ENCODE data around the gene ZCCHC17. TPM values are rescaled to one million over a fixed set of nuclear protein-coding genes. Genes with fewer than 3 reads are reported as not detected.

Gene ZCCHC17
- total RNA-seq, 1 experiment from 2014 or later: 48.8 TPM

GRCh38 chr1:31413405-31414001, 116.7 kb downstream of the ZCCHC17 start:
- BruUV-seq (replicated peaks): no TSS peak
- H3K9me3 ChIP-seq (ENCODE audit: low read depth, low read length, poor library complexity, severe bottlenecking): no peaks in the 10 kb centered on the region
- no peaks in the 10 kb centered on the region for H3K36me3 ChIP-seq (ENCODE audit: insufficient read depth, low read length, poor library complexity, severe bottlenecking)
- TF ChIP-seq EZH2 (IDR thresholded peaks at IDR 0.05; ENCODE audit: borderline replicate concordance, low read depth, low read length, poor library complexity, severe bottlenecking) (peak; percentile 75), CTCF (conservative IDR thresholded peaks at IDR 0.05; ENCODE audit: low read depth, low read length) (no peak)
- peak overlapping the region; percentile 48 for H3K4me3 ChIP-seq (ENCODE audit: low read depth, low read length, poor library complexity, severe bottlenecking)
- ChIA-PET CTCF (interaction anchor here (0.7 kb wide), 1 partner anchor 287 kb away, joined by 3 read pairs; no protein-coding TSS in a partner anchor), POLR2A (ENCODE audit: low non-redundant PET) (no interaction called here)
- intact Hi-C loops (cut with micrococcal nuclease; ENCODE audit: unreplicated experiment): no loop called here
- H3K4me1 ChIP-seq (ENCODE audit: insufficient read depth, low read length, poor library complexity, severe bottlenecking): peaks cover 8% of the 10 kb centered on the region
- peaks cover 51% of the 10 kb centered on the region for H3K27me3 ChIP-seq (replicated peaks; ENCODE audit: insufficient read depth, low read depth, low read length, poor library complexity)
- no peak overlapping the region for H3K27ac ChIP-seq (ENCODE audit: low read depth, low read length, poor library complexity, severe bottlenecking)
- DNase-seq (ENCODE audit: low spot score): no peak

Other genes with a start within 250 kb of the ZCCHC17 start
- gene PUM1, start 231.3 kb upstream of the ZCCHC17 start, total RNA-seq (2021): 135 and 138 TPM in 2 replicates
- gene NKAIN1, start 57.1 kb upstream of the ZCCHC17 start, total RNA-seq (2021): 1.4 and 5.4 TPM in 2 replicates
- 121 and 124 TPM in 2 replicates for gene SNRNP40, start 244 bp upstream of the ZCCHC17 start, total RNA-seq (2021)
- 0.66 TPM in 1 of 2 replicates, not detected in the other for gene FABP3, start 76.0 kb downstream of the ZCCHC17 start, total RNA-seq (2021)
- 0.30 and 0.42 TPM in 2 replicates for gene SERINC2, start 116.2 kb downstream of the ZCCHC17 start, total RNA-seq (2021)